HepG2 (cell line): ENCODE measurements around the gene COQ5. TPM values are rescaled to one million over a fixed set of nuclear protein-coding genes. Genes with fewer than 3 reads are reported as not detected.

Experiments used
- ARID5B ChIP-seq: IDR thresholded peaks from 2 replicates; pipeline ENCODE4 v1.4.0; 2020; ENCODE audit warnings: mild to moderate bottlenecking, missing genetic modification reagents
- BCL6 ChIP-seq: IDR thresholded peaks from 2 replicates; pipeline ENCODE4 v1.6.1; 2016; ENCODE audit warnings: missing genetic modification reagents, missing compliant biosample characterization
- DDIT3 ChIP-seq: sonication (generic); formaldehyde crosslinking; IDR thresholded peaks from 2 replicates; pipeline ENCODE4 v1.4.0; 2020; ENCODE audit warnings: mild to moderate bottlenecking, missing genetic modification reagents
- DNMT3B ChIP-seq: conservative IDR thresholded peaks from 2 replicates; pipeline ENCODE4 v1.6.1; 2016; ENCODE audit warnings: missing biosample characterization, control low read depth
- ELF1 ChIP-seq: sonication (generic); formaldehyde crosslinking; IDR thresholded peaks from 2 replicates; pipeline ENCODE4 v1.4.0; 2020; ENCODE audit warnings: missing genetic modification reagents
- ELK4 ChIP-seq: sonication (generic); formaldehyde crosslinking; IDR thresholded peaks from 2 replicates; pipeline ENCODE4 v1.9.0; 2021; ENCODE audit warnings: missing genetic modification reagents, borderline replicate concordance
- EZH2 ChIP-seq: conservative IDR thresholded peaks from 2 replicates; pipeline ENCODE4 v1.6.1; 2012; ENCODE audit warnings: mild to moderate bottlenecking, low read depth, low read length, moderate library complexity
- FUBP1 ChIP-seq: sonication (generic); formaldehyde crosslinking; IDR thresholded peaks from 2 replicates; pipeline ENCODE4 v1.5.1; 2020; ENCODE audit warnings: missing genetic modification reagents, mild to moderate bottlenecking, borderline replicate concordance
- HNF4A ChIP-seq: sonication (generic); formaldehyde crosslinking; IDR thresholded peaks from 2 replicates; pipeline ENCODE4 v1.4.0; 2020; ENCODE audit warnings: missing genetic modification reagents
- HNRNPH1 ChIP-seq: fragments of 200-400 bp; formaldehyde crosslinking; optimal IDR thresholded peaks from 2 replicates; pipeline ENCODE3; 2017; ENCODE audit warnings: mild to moderate bottlenecking, low read depth, low read length
- MTA1 ChIP-seq: sonication (generic); formaldehyde crosslinking; IDR thresholded peaks from 2 replicates; pipeline ENCODE4 v1.4.0; 2020; ENCODE audit warnings: missing genetic modification reagents, mild to moderate bottlenecking, borderline replicate concordance
- MXD1 ChIP-seq: sonication (generic); formaldehyde crosslinking; IDR thresholded peaks from 2 replicates; pipeline ENCODE4 v1.4.0; 2020; ENCODE audit warnings: mild to moderate bottlenecking, missing genetic modification reagents
- NFYB ChIP-seq: sonication (generic); formaldehyde crosslinking; IDR thresholded peaks from 2 replicates; pipeline ENCODE4 v1.4.0; 2020; ENCODE audit warnings: missing genetic modification reagents
- PATZ1 ChIP-seq: sonication (generic); formaldehyde crosslinking; IDR thresholded peaks from 2 replicates; pipeline ENCODE4 v1.4.0; 2020; ENCODE audit warnings: missing genetic modification reagents
- SIN3B ChIP-seq: fragments of 150-350 bp; IDR thresholded peaks from 2 replicates; pipeline ENCODE4 v1.6.1; 2014; ENCODE audit warnings: low read length
- SNAPC5 ChIP-seq: sonication (generic); formaldehyde crosslinking; IDR thresholded peaks from 2 replicates; pipeline ENCODE4 v1.8.1; 2023; ENCODE audit warnings: mild to moderate bottlenecking, missing genetic modification reagents, borderline replicate concordance
- STAT5B ChIP-seq: sonication (generic); formaldehyde crosslinking; IDR thresholded peaks from 2 replicates; pipeline ENCODE4 v1.4.0; 2020; ENCODE audit warnings: missing genetic modification reagents
- TP53 ChIP-seq: sonication (generic); formaldehyde crosslinking; conservative IDR thresholded peaks from 2 replicates; pipeline ENCODE4 v1.4.0; 2020; ENCODE audit warnings: missing genetic modification reagents
- ZNF180 ChIP-seq: sonication (generic); formaldehyde crosslinking; IDR thresholded peaks from 2 replicates; pipeline ENCODE4 v1.4.0; 2020; ENCODE audit warnings: low read depth, missing genetic modification reagents, borderline replicate concordance
- ZNF296 ChIP-seq: sonication (generic); formaldehyde crosslinking; conservative IDR thresholded peaks from 2 replicates; pipeline ENCODE4 v1.5.0; 2020; ENCODE audit warnings: mild to moderate bottlenecking, missing genetic modification reagents
- polyA plus RNA-seq, 8 experiments: library from polyadenylated mRNA; depleted of rRNA in 3 of 8; stranded (reverse) in 7 of 8; unstranded in 1 of 8; fragments of >200 nt; fragmentation: Illumina TruSeq in 4 of 8; extraction: Trizol in 4 of 8; gene quantifications; 2 replicates each; pipeline versions ENCODE4 v1.2.1 to v1.2.3, GENCODE V29; 2011 to 2016; ENCODE audit warnings: low read depth in 4 of 8, missing spikeins in 1 of 8, mixed read lengths in 1 of 8; ENCODE audit not compliant: insufficient read depth in 1 of 8
- total RNA-seq, 5 experiments: library from RNA; depleted of rRNA; stranded (reverse); fragments of >200 nt; fragmentation: Illumina TruSeq; extraction: Trizol; gene quantifications; 2 replicates each; pipeline ENCODE4 v1.2.3, GENCODE V29; 2016; ENCODE audit warnings: low read depth in 1 of 5

The COQ5 gene
- total and polyA plus RNA-seq, 2 of the 13 experiments (the other 11 are each of a cell fraction or from before 2014, with no cell fraction given) = 36.4 to 41.5 TPM

- TF ChIP-seq ELK4 (CRISPR knock-in tag) (no peak), FUBP1 (CRISPR knock-in tag) (no peak), NFYB (CRISPR knock-in tag) (peak; percentile 97), ZNF296 (no peak), MTA1 (CRISPR knock-in tag) (no peak), MXD1 (peak; percentile 63; the same call in 1 of the 2 replicates), ELF1 (CRISPR knock-in tag) (no peak), SNAPC5 (CRISPR knock-in tag) (no peak), STAT5B (CRISPR knock-in tag) (no peak), EZH2 (no peak), ARID5B (CRISPR knock-in tag) (no peak), DDIT3 (no peak), PATZ1 (CRISPR knock-in tag) (peak; percentile 82; the same call in 1 of the 2 replicates), HNRNPH1 (no peak), TP53 (CRISPR knock-in tag) (no peak), SIN3B (peak; percentile 55; the same call in 1 of the 2 replicates), HNF4A (CRISPR knock-in tag) (no peak), BCL6 (no peak; the same call in 1 of the 2 replicates), ZNF180 (CRISPR knock-in tag) (no peak), DNMT3B (no peak)
These were observed 33.1 kb downstream of the COQ5 start, which contains the start of gene DYNLL1 (continued) for GRCh38 chr12:120495731-120496412.
